ENCODE measurements around the gene NFKBIE.

DNA sequence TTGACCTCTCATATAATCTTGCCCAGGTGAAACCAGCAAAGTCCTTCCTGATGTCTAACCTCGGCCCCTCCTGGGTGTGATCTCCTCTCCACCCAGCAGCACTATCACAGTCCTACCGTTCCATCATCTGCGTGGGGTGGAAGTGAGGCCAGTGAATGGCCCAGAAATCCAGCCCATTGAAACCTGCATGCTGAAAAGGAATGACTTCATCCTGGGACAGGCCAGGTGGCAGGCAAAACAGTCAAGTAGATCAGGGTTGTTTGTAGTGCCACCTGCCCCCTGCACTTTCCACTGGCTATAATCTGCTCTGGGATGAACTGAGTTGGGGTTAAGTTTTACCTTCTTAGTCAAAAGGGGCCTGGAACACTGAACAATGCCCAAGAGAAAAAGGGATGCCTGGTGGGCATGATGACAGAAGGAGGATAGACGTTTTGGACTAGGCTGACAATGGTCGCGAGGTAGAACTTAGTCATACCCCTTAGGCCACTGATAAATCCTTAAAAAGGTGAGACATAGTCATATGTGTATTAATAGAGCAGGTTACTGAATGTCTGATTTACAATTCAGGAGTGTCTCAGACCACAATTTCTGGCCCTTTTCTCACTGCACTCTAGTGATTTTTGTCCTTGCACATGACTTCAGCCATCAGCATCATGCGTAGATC lies 26.5 kb downstream of the NFKBIE start:
- TF ChIP-seq, protein P1, sequence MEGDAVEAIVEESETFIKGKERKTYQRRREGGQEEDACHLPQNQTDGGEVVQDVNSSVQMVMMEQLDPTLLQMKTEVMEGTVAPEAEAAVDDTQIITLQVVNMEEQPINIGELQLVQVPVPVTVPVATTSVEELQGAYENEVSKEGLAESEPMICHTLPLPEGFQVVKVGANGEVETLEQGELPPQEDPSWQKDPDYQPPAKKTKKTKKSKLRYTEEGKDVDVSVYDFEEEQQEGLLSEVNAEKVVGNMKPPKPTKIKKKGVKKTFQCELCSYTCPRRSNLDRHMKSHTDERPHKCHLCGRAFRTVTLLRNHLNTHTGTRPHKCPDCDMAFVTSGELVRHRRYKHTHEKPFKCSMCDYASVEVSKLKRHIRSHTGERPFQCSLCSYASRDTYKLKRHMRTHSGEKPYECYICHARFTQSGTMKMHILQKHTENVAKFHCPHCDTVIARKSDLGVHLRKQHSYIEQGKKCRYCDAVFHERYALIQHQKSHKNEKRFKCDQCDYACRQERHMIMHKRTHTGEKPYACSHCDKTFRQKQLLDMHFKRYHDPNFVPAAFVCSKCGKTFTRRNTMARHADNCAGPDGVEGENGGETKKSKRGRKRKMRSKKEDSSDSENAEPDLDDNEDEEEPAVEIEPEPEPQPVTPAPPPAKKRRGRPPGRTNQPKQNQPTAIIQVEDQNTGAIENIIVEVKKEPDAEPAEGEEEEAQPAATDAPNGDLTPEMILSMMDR (IDR thresholded peaks at IDR 0.05; ENCODE audit: poor library complexity), result no peak
- TF ChIP-seq EZH2 (IDR thresholded peaks at IDR 0.05; ENCODE audit: borderline replicate concordance), result no peak

Data from hepatocyte (in vitro differentiated cells).